ENCODE data around the gene WDFY1.

- no peak for TF ChIP-seq EP300 (IDR thresholded peaks at IDR 0.05)
- no peak for TF ChIP-seq CTCF (IDR thresholded peaks at IDR 0.05)
- no peak for TF ChIP-seq POLR2A (IDR thresholded peaks at IDR 0.05)
Measured at GRCh38 chr2:223826995-223827394, 118.1 kb downstream of the WDFY1 start.
